Measurements from ENCODE around the gene SET. TPM values are rescaled to one million over a fixed set of nuclear protein-coding genes. Genes with fewer than 3 reads are reported as not detected.

SET gene
- polyA plus RNA-seq, 4 donors = 556 to 701 (median 612) TPM

DNA sequence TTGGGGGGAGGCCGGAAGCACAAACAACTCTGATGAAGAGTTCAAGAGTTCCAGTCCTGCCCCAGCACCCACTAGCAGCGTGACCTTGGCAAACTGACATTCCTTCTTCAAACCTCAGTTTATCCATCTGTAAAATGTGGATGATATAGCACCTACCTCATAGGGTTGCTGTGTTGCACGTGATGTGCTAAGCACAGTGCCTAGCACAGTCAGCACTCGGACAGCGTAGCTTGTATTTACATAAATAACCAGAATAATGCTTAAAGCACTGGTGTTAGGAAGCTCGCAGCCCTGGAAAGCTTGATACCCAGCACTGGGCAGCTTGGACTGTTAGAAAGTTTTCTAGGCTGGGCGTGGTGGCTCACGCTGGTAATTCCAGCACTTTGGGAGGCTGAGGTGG is 18.4 kb downstream of the SET start:
- no peak for DNase-seq (ENCODE audit: low read depth in 4 of 4, low spot score in 2 of 4)

DNA sequence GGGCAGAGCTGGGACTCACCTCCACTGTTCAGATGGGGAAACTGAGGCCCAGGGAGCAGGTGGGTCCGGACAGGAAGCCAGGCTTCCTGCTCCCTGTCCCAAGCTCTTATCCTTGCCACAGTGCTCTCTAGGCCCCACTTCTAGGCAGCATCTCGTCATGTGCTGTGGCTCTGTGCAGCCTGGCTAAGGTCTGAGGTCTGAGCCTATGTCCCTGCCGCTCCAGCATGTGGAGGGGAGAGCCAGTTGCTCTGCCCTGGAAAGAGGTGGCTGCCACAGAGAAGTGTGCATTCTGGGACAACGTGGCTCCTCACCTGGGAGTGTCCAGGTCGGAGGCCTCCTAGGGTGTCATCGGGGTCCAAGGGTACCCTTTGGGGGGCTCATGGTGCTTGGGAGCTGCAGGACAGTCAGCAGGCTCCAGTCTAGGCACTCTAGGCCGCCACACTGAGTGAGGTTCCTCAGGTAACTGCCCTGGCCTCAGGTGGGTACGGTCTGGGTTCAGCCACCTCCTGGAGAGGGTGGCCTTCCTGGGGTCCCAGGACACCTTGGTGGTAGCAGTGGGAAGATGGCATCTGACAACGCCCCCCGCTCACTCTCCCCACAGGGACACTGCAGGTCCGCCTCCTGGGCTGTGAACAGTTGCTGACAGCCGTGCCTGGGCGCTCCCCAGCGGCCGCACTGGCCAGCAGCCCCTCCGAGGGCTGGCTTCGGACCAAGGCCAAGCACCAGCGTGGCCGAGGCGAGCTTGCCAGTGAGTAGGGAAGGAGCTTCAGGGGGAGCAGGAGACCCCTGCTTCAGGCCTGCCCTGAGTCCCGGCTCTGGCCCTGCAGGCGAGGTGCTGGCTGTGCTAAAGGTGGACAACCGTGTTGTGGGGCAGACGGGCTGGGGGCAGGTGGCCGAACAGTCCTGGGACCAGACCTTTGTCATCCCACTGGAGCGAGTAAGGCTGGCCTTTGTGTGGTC is 23.7 kb downstream of the SET start:
- no peak for DNase-seq (ENCODE audit: low read depth in 4 of 4, low spot score in 2 of 4)

DNA sequence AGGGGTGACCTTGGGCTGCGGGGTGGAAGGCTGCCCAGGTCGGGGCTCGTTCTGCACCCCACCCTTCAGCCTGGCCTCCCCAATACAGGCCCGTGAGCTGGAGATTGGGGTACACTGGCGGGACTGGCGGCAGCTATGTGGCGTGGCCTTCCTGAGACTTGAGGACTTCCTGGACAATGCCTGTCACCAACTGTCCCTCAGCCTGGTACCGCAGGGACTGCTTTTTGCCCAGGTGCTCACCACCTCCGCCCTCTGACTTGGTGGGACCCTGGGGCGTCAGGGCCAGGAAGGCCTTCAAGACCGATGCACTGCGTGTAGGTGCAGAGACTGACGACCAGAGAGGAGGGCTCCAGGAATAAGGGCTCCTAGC is 24.4 kb downstream of the SET start:
- no peak for DNase-seq (ENCODE audit: low read depth in 4 of 4, low spot score in 2 of 4)

DNA sequence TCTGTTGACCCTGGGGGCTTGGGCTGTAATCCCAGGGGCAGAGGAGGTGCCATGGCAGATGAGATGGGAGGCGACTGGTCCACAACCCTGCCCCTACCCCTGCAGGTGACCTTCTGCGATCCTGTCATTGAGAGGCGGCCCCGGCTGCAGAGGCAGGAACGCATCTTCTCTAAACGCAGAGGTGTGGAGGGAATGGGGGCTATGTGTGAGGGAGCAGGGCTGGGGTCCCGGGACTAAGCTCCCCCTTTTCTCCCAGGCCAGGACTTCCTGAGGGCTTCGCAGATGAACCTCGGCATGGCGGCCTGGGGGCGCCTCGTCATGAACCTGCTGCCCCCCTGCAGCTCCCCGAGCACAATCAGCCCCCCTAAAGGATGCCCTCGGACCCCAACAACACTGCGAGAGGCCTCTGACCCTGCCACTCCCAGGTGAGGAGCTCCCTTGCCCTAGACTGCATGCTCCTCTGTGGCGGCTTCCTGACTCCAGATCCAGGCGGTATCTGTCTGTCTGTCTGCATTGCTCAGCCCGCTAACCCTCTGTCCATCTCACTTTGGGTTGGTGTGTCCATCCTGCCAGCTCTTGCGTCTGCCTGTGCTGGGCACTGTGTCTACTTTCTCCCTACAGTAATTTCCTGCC is 25.0 kb downstream of the SET start:
- DNase-seq (ENCODE audit: low read depth in 4 of 4, low spot score in 2 of 4) = no peak

DNA sequence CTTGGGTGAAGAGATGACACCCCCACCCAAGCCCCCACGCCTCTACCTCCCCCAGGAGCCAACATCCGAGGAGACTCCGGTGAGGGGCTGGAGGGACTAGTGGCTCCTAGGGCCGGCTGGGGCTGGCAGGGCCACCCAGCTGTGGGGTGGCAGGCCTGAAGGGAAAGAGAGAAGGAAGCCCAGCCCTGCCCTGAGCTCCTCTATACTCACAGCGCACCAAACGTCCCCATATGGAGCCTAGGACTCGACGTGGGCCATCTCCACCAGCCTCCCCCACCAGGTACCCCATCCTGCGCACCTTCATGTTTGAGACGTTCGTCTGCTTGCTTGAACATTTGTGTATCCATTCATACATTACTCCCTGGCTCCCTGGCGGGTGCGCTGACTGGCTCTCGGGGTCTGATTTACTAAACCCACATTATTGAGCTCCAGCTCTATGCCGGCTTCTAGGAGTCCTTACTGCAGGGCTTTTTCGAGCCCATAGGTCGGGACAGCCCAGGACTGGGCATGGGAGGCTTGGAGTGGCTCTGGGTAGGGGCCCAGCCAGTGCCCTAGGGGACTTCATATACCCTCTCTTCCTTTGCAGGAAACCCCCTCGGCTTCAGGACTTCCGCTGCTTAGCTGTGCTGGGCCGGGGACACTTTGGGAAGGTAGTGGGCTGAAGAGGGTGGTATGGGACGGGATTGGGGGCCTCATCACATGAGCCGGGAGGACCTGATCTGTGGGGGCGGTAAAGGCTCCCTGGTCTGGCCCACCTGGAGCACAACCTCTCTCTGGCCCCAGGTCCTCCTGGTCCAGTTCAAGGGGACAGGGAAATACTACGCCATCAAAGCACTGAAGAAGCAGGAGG is 25.8 kb downstream of the SET start:
- no peak for DNase-seq (ENCODE audit: low read depth in 4 of 4, low spot score in 2 of 4)

DNA sequence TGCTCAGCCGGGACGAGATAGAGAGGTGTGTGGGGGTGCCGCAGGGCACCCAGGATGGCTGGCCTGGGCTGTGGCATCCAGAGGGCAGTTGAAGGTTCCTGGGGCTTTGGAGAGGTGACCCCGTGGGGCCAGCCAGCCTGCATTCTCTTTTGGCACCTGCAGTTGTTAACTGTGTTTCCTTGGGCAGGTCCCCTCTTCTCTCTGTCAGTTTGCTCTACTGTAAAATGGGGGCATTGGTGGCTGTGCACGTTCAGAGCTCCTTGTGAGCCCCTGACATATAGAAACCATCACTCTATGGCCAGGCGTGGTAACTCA is 26.4 kb downstream of the SET start:
- DNase-seq (ENCODE audit: low read depth in 4 of 4, low spot score in 2 of 4) = no peak

DNA sequence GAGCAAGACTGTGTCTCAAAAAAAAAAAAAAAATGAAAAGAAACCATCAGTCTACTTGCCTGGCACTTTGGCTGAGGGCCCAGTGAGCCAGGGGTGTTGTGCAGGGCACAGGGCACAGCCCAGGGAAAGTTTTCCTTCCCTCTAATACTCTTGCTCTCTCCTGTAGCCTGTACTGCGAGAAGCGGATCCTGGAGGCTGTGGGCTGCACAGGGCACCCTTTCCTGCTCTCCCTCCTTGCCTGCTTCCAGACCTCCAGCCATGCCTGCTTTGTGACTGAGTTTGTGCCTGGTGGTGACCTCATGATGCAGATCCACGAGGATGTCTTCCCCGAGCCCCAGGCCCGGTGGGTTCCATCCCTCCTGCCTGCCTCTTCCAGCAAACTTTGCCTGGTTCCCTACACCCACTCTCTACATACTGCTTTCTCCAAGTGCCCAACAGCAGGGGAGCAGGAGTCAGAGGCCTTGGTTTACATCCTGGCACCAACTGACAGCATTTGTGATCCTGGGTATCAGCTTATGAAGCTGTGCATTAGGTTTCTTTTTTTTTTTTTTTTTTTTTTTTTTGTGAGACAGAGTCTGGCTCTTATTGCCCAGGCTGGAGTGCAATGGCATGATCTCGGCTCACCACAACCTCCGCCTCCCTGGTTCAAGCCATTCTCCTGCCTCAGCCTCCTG is 27.7 kb downstream of the SET start:
- DNase-seq (ENCODE audit: low read depth in 4 of 4, low spot score in 2 of 4) = no peak

DNA sequence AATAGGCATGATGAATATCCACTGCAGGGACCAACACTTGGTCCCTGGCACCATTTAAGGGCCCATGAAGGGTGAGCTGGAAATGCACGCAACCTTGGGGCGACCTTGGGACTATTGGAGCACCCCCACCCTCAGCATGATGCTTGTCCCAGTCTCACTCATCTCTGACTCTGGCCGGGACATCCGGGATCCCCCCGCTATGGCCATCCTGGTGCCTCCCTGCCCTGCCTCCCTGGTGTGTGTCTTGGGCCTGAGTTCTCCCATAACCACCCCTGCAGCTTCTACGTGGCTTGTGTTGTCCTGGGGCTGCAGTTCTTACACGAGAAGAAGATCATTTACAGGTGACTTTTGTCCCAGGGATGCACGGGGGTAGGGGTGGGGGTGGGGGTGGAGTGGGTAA is 29.0 kb downstream of the SET start:
- no peak for DNase-seq (ENCODE audit: low read depth in 4 of 4, low spot score in 2 of 4)

DNA sequence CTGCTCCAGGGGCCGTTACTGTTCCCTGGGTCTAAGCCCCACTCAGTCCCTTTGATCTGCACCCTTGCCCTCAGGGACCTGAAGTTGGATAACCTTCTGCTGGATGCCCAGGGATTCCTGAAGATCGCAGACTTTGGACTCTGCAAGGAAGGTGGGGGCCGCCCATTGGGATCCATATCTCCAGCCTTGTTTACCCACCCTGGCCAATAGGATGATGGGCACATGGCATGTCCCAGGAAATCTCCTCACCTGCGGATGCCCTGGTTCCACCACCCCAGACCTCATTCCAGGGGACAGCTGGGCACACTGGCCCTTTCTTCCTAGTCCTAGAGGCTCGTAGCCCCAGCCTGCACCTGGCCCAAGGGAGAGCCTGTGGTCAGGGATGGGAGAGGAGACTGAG is 29.5 kb downstream of the SET start:
- no peak for DNase-seq (ENCODE audit: low read depth in 4 of 4, low spot score in 2 of 4)

DNA sequence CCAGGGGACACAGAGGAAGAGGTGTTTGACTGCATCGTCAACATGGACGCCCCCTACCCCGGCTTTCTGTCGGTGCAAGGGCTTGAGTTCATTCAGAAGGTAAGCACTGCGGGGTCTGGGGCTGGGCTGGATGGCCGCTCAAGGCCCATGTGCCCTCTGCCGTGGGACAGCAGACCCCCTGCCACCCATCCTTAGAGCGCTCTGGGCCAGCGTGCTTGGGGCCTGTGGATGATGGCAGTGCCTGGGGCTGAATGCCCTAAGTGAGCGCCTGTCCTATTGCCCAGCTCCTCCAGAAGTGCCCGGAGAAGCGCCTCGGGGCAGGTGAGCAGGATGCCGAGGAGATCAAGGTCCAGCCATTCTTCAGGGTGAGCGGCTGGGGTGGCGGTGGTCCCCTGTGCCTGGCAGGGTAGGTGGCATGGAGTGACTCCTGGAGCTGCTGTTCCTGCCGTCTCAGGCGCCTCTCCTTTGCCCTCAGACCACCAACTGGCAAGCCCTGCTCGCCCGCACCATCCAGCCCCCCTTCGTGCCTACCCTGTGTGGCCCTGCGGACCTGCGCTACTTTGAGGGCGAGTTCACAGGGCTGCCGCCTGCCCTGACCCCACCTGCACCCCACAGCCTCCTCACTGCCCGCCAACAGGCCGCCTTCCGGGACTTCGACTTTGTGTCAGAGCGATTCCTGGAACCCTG is 31.0 kb downstream of the SET start:
- no peak for DNase-seq (ENCODE audit: low read depth in 4 of 4, low spot score in 2 of 4)

DNA sequence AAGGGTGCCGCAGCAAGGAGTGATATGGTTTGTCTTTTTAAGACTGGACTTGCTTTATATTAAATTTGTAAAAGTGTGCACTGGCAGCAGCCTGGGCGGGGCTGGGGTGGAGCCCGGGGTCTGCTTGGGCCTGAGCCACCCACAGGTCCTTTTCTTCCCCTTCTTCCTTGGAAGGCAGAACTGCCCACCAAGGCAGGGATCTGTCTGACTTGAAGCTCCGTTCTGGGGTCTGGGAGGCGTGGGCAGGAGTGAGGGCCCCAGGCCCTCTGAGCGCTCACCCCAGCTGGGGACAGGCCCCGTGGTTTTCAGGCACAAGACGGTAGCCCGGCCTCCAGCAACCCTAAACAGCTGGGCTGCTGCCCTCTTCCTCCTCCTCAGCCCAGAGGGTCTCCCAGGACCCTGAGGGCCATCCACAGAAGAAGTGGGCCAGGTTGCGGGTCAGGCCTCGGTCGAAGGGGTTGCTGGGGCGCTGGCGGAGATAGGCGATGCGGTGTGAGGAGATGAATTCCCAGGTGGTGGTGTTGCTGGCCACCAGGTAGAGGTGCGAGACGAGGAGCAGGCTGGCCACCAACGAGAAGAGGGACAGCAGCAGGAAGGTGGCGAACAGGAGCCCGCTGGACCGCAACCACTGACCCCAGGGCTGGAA is 31.9 kb downstream of the SET start:
- no peak for DNase-seq (ENCODE audit: low read depth in 4 of 4, low spot score in 2 of 4)

DNA sequence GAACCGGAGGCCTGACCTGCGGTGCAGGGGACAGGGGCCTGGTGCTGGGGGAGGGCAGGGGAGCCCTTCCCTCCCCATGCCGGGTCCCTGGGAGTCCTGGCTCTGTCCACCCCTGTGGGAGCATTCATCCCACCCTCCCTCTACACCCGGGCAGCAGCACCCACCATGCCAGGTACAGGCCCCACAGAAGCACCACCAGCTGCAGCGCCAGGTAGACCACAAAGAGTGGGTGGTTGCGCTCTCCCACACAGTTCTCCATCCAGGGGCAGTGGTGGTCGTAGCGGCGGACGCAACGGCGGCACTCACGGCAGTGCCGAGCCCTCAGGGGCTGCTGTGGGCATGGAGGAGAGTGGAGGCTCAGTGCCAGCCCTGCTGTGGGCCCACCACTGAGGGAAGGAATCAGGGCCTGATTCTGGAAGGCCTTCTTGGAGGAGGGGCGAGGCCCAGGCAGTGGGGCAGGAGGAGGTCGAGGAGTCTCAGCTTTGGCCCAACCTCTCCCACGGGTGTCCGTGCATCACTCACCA is 32.5 kb downstream of the SET start:
- DNase-seq (ENCODE audit: low read depth in 4 of 4, low spot score in 2 of 4) = no peak

DNA sequence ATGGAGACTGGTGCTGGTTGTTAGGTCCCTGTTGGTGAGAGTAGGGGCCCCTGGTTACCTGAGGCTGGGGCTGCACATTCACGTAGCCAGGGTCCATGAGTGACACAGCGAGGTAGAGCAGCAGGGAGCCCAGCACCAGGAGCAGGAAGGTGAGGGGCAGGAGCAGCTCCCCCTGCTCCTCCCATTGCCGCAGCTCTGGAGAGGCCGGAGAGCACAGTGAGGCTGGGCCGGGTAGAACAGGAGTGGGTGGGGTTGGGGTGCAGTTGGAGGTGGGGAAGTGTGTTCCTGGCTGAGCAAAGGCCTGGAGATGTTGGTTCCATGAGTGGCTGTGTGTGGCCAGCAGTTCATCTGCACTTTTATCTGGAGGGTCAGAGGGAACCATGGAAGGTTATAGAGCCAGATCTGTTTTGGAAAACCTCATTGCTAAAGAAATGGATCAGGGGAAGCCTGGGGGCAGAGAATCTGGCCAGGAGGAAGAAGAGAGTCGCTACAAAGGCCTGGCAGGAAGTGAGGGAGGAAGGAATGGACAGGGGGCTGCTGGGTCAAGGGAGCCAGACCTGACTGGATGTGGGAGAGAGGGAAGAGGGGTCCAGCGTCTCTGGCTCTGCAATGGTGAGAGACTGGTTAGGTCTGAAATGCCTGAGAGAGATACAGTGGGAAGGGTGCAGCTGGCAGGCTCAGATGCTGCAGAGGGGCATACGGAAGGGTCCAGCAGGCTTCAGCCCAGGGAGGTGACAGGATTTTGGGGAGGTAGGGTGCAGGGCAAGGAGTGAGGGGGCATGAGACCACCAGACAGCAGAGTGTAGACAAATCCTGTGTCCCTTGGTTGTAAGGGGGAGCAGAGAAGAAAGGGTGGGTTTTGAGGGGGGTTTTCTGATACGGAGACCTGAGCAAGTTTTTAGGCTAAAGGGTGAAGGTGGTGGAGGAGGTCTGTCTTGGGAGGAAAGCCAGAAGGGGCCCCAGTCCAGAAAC is 33.6 kb downstream of the SET start:
- no peak for DNase-seq (ENCODE audit: low read depth in 4 of 4, low spot score in 2 of 4)

DNA sequence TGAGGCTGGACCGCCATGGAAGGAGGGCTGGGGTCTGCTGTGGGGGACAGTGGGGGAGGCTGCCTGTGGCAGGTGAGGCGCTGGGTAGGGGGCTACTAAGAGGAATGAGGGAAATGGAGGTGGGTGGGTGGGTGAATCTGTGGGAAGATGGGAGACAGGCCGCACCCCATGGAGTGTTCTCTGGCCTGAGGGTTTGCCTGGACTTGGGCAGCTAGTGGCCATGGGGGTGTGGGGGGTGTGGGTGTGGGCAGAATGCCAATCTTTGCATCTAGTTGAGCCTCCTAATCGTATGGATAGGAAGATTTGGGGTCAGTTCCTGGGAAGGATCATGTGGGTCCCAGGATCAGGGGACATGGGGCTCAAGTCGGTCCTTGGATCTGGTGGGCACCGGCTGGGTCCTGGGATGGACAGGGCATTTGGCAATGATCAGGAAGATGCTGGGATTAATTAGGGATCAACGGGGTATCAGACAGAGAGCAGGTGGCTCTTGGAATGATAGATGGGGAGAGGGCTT is 34.4 kb downstream of the SET start:
- DNase-seq (ENCODE audit: low read depth in 4 of 4, low spot score in 2 of 4) = no peak

DNA sequence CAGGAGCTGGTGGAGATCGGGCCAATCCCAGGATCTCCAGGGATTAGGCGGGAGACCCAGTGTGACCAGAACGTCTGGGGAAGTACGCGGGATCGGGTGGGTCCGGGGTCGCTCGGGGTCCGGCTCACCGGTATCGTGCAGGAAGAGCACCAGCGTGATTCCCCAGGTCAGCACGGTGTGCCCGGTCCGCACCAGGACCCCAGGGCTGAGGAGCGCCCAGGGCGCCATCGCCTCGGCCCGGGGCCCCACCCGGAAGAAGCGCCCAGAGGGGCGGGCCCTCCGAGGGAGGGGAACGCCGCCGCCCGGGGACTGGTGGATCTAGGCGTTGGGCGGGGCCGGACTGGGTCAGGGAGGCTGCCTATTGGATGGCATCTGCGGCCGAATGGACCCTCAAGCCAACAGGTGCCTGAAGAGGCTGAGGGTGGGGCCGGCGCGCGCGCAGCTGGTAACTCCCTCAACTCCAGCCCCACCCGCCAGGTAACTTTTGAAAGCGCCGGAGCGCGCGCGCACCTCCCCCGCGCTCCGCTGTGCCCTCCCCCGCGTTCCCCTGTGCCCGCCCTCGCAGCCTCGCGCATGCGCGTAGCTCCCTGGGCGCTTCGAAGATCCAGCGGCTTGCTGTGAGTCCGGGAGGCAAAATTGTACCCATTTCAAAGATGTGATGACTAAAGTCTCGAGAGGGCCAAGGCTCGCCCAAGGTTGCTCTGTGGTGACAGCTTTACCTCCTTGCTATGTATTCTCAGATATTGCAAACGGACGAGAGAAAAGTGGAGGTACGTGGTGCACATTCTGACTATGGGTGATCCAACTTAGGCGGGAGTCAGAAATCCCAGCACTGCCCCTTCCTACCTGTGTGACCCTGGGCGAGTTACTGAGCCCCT is 35.1 kb downstream of the SET start, which contains the start of gene ZDHHC12:
Gene ZDHHC12 (minus strand): TSS at position 262 of the 878 bp plus-strand sequence. CDS start 34 bp downstream, at position 228.
- DNase-seq (ENCODE audit: low read depth in 4 of 4, low spot score in 2 of 4) = peak; percentile 72 to 86 (median 77)

DNA sequence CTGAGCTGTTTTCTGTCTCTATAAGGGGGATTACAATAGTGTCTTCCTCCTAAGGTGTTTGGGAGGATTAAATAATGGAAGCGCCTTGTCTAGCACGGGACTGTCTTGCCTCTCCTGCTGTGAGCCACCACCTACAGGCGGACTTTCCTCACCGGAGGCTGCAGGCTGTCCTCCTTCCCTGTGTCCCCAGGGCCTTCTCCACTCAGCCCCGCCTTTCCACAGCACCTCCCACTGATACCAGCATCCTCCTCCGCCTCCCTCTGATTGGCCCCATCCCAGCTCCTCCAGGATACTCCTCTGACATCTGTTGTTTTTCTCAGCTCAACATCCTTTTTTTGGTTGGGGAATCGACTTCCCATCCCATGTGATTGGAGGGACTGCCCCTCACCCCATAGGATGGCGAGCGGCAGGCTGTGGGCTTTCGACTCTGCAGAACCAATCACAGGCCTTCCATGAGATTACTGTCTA is 35.8 kb downstream of the SET start:
- DNase-seq (ENCODE audit: low read depth in 4 of 4, low spot score in 2 of 4) = no peak
